ENCODE results near the gene DNAJC12. TPM values are rescaled to one million over a fixed set of nuclear protein-coding genes. Genes with fewer than 3 reads are reported as not detected.
"Not testable (repeated sequence)": the region's sequence is repeated elsewhere in the genome, so short reads cannot be mapped to it uniquely, and the experiment has no call there.

DNAJC12 gene
- total RNA-seq, 1 donor from 2014 or later, result 4.1 TPM

DNA sequence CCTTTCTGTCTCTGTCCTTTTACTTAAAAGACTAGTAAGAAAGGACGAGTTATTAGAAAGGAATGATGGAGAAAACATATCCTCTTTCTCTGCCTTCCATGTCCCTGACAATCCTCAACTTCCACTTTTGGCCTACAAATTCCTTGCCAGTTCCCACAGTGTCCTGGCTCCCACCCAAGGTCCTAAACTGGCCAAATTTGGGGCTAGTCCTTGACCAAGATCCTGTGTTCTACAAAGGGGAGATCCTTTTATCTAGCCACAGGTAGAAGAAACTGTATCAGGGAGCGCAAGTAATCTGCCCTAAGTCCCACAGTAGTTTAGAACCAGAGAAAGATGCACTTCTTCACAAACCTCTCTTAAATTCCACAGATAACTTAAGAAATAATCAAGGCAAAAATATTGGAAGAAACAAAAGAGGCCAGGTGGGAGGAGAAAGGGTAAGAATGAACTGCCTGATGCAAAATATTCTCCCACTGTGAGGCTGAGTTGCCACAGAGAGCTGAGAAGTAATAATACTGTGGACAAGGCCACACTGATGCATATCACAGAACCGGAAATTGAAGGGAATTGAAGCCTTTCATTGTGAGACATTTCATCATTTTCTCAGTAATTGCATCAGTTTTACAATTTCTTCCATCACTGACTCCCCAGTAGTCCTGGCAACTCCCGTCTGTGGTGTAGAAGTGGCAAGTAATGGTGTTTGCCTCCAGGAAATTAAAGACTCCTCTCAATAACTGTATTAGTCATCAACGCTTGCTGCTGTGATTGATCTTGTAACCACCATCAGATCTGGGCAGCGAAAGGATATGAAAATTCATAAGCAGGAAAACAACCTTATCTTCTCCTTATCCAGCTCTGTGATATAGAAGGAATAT is 47.2 kb downstream of the DNAJC12 start:
- no peak for DNase-seq

GRCh38 chr10:67789769-67790168 is 48.2 kb downstream of the DNAJC12 start:
- no peak for DNase-seq

DNA sequence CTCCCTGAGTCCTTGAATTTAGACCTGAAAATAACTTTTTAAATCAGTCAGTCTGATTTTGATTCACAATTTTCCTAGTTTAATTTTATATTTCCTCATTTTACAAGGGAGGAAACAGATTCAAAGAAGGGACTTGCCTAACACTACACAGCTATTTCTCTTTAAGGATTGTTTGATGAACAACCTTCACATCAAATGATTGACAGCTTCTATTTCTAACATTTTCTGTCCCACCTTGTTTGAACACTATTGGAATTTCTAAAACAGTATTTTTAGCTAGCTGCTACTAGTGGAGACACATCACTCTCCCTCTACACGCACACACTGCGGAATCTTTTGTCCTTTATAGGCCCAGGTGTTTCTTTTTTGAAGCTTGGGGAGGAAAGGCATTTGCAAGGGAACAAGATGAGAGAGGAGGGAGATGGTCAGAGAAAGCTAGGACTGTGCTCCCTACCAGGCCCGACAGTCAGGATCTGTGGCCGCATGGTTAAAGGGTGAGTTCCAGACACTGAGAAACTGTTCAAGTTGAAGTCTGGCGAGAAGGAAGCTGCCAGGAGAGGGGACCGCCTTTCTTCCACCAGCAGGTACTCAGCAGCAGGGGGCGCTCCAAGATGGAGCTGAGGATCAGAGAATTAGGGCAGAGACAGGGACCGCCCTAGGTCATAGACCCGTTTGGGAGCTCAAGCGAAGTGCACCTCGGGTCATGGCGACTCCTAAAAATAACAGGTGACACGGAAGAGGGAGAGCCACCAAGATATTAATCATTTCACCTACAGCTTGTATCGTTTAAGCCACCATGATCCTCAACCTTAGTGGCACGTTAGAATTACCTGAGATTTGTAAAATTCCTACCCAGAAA is 49.7 kb downstream of the DNAJC12 start:
- DNase-seq, result peak; percentile 63

GRCh38 chr10:67785098-67785497 is 52.9 kb downstream of the DNAJC12 start:
- no peak for DNase-seq

- DNase-seq, result no peak
These were observed 53.5 kb downstream of the DNAJC12 start for GRCh38 chr10:67784474-67784873.

DNA sequence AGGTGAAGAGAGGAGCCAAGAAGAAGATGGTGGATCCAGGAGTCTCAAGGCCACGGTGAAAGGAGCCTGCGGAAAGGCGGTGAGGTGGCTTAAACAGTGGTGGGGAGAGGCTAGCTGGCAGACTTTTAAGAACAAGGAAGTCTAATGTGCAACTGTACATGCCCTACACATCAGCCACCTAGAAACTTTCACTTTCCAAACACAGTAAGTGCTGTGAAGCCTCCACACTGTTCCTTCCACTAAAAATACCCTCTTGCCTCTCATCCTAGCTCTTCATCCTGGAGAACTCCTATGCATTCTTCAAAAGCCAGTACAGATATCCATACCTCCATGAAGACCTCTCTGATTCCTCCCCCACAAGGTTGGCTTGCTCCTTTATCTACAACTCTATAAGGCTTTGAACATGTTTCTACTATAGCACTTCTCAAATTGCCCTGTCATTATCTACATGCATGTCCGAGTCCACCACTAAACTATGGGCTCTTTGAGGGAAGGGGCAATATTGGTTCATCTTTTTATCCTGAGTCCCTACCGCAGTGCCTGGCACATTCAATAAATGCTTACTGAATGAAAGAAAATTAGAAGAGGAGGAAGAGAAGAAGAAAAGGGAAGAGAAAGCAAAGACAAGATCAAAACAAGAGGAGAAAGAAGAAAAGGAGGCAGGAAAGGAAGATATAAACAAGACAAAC is 54.2 kb downstream of the DNAJC12 start:
- DNase-seq, result no peak

DNA sequence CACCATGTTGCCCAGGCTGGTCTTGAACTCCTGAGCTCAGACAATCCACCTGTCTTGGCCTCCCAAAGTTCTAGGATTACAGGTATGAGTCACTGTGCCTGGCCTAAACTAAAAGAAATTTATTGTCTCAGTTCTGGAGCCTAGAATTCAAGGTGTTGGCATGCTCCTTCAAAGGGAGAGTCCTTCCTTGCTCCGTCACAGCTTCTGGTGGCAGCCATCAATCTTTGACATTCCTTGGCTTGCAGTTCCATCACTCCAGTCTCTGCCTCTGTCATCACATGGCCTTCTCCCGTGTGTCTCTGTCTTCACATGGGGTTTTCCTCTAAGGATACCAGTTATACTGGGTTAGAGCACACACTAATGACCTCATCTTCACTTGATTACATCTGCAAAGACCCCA is 55.5 kb downstream of the DNAJC12 start:
- no peak for DNase-seq

DNA sequence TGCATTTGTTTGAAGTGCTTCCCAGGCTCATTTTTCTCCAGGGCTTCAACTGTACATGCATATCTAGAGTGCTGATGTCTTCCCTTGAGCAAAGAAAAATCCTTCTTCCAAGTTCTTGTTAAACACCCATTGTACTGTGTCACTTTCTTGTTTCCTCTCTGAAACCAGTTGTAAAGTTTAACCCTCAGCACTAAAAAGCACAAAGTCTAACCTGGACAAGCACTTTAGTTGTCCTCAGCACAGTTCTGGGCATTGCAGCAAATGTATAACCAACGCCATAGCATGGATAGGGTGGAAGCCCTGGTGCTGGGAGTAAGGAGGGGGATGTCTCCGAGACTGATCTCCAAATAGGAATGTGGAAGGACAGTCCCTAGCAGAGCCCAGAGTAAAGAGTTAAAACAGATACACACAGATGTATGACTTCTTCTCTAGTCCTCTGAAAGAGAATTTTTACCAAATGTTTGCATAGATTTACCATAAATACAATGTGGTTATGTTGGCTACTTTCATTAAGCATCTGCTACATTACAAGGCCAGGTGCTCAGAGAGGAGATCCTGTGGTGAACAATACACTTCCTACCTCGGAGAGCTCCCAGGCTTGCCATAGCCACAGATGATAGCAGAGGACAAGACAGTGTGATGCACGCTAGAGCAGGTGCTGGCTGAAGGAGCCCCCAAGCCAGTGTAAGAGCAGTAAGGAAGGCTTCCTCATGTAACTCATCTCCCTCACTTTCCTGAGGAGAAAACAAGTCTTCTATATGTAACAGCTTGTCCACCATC is 57.0 kb downstream of the DNAJC12 start:
- DNase-seq, result no peak

GRCh38 chr10:67780204-67780621 is 57.8 kb downstream of the DNAJC12 start:
- not testable (repeated sequence) for DNase-seq

DNA sequence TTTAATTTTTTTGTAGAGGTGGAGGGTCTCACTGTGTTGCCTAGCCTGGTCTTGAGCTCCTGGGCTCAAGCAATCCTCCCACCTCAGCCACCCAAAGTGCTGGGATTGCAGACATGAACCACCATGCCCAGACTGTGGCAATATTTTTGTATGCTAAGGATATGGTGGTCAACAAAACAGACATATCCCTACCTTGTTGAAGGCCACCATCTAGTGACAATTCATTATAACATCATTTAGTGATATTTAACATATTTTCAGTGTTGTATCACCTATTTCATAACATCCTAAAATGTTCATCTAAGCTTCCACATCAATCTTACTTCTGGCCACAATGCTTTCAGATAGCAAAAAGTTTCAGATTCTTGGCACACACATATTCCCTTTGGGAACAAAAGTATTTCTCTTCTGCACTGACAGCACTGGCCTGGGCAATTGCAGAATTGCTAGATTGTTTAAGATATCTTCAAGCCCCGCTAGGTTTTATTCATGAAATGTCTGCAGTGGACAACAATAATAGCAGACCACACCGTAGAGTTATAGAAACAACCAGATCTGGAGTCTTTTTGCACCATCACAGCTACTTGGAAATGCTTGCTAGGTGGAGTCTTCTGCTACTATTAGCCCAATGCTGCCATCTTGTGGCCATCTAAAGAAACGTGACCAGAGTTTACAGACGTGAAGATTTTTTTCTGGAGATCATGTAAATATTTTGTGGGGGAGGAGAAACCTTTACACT is 58.4 kb downstream of the DNAJC12 start:
- DNase-seq, result peak; percentile 90

- no peak for DNase-seq
These were observed 61.6 kb downstream of the DNAJC12 start for GRCh38 chr10:67776371-67776770.

GRCh38 chr10:67775279-67775678 is 62.7 kb downstream of the DNAJC12 start:
- DNase-seq, result peak; percentile 38

GRCh38 chr10:67772894-67773511 is 65.0 kb downstream of the DNAJC12 start:
- DNase-seq, result no peak

- no peak for DNase-seq
These were observed 65.8 kb downstream of the DNAJC12 start for GRCh38 chr10:67772151-67772550.

DNA sequence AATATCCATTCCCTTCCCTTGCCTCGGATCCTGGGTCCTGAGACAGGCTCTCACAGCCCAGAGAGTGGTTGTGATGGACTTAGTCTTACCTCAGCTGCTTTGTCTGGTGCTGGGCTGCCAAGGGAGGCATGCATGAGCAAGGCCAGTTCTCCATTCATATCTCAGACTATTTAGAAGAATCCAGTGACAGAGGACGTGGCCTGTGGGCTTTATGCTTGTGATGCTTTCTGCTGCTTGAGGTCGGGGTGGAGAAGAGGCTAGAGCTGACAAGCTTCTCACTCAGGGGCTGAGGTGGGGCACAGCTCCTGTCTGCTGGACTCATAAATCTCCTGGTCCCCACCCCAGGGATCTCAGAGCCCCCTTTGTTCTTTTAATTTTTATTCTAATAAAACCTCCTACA is 66.8 kb downstream of the DNAJC12 start:
- DNase-seq, result no peak

DNA sequence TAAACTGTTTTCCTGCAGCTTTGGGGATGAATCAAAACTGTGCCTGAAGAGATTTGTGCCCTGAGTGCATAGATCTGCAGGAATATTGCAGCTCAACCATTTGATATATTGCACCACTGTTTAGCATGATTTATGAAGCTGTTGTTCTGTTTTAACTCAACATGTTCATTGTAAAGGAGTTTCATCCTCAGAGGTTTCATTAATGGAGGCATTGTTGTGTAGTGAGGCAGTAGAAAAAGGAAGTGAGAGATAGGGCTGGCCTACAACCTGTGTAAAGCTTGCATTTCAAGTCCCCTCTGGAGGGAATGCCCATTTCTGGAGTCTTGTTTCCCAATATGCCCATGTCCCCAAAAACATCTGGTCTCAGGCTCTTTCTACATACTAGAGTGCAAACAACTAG is 67.5 kb downstream of the DNAJC12 start:
- no peak for DNase-seq

GRCh38 chr10:67767244-67767643 is 70.7 kb downstream of the DNAJC12 start:
- no peak for DNase-seq

GRCh38 chr10:67764012-67764822 is 73.8 kb downstream of the DNAJC12 start:
- DNase-seq, result peak; percentile 96

DNA sequence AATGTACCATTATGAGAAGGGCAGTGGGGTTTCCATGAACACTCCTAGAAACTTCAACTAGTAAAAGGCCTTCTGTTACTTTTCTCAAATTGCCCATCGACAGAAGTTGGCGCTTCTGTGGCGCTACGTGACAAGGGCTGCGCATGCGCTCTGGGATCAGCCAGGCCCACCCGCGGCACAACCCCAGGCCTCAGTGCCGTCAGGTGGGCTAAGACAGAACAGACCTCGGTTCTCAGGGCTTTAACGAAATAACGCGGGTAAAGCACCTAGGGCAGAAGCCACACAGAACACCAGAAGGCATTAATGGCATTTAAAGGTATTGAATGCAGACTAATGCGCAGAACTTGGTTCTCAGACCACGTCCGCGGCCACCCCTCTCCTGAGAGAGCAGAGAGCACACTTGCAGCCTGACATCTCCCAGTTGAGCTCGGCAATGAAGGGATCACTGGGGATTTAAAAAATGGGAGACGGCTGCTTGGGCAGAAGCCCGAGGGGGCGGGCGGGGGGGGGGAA is 74.4 kb downstream of the DNAJC12 start:
- DNase-seq, result peak; percentile 73

DNA sequence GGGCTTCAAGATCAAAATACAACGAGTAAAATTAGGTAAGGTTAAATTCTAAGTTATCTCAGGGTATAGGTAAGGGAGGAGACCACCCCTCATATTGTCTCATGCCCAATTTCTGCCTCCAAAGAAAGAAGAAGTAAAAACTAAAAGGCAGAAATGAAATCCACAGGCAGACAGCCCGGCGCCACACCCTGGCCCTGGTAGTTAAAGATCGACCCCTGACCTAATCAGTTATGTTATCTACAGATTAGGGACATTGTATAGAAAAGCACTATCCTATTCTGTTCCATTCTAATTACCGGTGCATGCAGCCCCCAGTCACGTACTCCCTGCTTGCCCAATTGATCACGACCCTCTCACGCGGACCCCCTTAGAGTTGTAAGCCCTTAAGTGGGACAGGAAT is 75.4 kb downstream of the DNAJC12 start:
- DNase-seq, result not testable (repeated sequence)
